ENCODE measurements around the gene LIMS4.
"Not testable (repeated sequence)": the region's sequence is repeated elsewhere in the genome, so short reads cannot be mapped to it uniquely, and the experiment has no call there.

LIMS4 gene

GRCh38 chr2:110472171-110473058, at the start of gene LIMS4:
LIMS4 (minus strand) TSS chr2:110472816; CDS start chr2:110472778, 38 bp downstream.
- not testable (repeated sequence) for DNase-seq

GRCh38 chr2:110499755-110500377, 27.2 kb upstream of the LIMS4 start:
- DNase-seq = not testable (repeated sequence)

GRCh38 chr2:110496027-110496426, 23.4 kb upstream of the LIMS4 start:
- DNase-seq = not testable (repeated sequence)

GRCh38 chr2:110494488-110494887, 21.9 kb upstream of the LIMS4 start:
- not testable (repeated sequence) for DNase-seq

- not testable (repeated sequence) for DNase-seq
Measured at GRCh38 chr2:110488991-110489390, 16.4 kb upstream of the LIMS4 start.

- DNase-seq = not testable (repeated sequence)
Measured at GRCh38 chr2:110482697-110483096, 10.1 kb upstream of the LIMS4 start.

GRCh38 chr2:110481200-110481599, 8.6 kb upstream of the LIMS4 start:
- not testable (repeated sequence) for DNase-seq

GRCh38 chr2:110480084-110480483, 7.5 kb upstream of the LIMS4 start:
- DNase-seq = not testable (repeated sequence)

GRCh38 chr2:110477370-110477769, 4.8 kb upstream of the LIMS4 start:
- not testable (repeated sequence) for DNase-seq

- DNase-seq = not testable (repeated sequence)
Measured at GRCh38 chr2:110476952-110477351, 4.3 kb upstream of the LIMS4 start.

- not testable (repeated sequence) for DNase-seq
Measured at GRCh38 chr2:110475627-110476359, 3.2 kb upstream of the LIMS4 start.

- DNase-seq = not testable (repeated sequence)
Measured at GRCh38 chr2:110474898-110475297, 2.3 kb upstream of the LIMS4 start.

GRCh38 chr2:110473059-110473358, 393 bp upstream of the LIMS4 start:
- not testable (repeated sequence) for DNase-seq

GRCh38 chr2:110468921-110469320, 3.7 kb downstream of the LIMS4 start:
- DNase-seq = not testable (repeated sequence)

GRCh38 chr2:110465312-110465711, 7.3 kb downstream of the LIMS4 start:
- DNase-seq = not testable (repeated sequence)

- not testable (repeated sequence) for DNase-seq
Measured at GRCh38 chr2:110462458-110462857, 10.2 kb downstream of the LIMS4 start.

- DNase-seq = not testable (repeated sequence)
Measured at GRCh38 chr2:110460318-110460717, 12.3 kb downstream of the LIMS4 start.

- DNase-seq = not testable (repeated sequence)
Measured at GRCh38 chr2:110457214-110457590, 15.4 kb downstream of the LIMS4 start.

GRCh38 chr2:110456291-110457213, 16.1 kb downstream of the LIMS4 start:
- DNase-seq = not testable (repeated sequence)

- DNase-seq = not testable (repeated sequence)
Measured at GRCh38 chr2:110455080-110455670, 17.4 kb downstream of the LIMS4 start.

GRCh38 chr2:110450951-110451350, 21.7 kb downstream of the LIMS4 start:
- DNase-seq = not testable (repeated sequence)

All from activated gamma-delta T cell treated with Interleukin-2 at 50 U/mL for 16 hours (primary cell).